ENCODE results near the gene TMEM200A. TPM values are rescaled to one million over a fixed set of nuclear protein-coding genes. Genes with fewer than 3 reads are reported as not detected.

Gene TMEM200A
- total RNA-seq, 1 experiment from 2014 or later = 22.9 TPM

GRCh38 chr6:130420911-130421310 lies 55.1 kb downstream of the TMEM200A start (continued):
- TF ChIP-seq TCF7L2 (IDR thresholded peaks at IDR 0.05; ENCODE audit: borderline replicate concordance, extremely low read depth, insufficient read depth, insufficient read length) = no peak
- TF ChIP-seq POLR2AphosphoS5 (IDR thresholded peaks at IDR 0.05; ENCODE audit: low read depth, low read length) = no peak
- no peak for TF ChIP-seq FOSL1 (IDR thresholded peaks at IDR 0.05; ENCODE audit: low read depth)
- no peak for TF ChIP-seq YY1 (IDR thresholded peaks at IDR 0.05; ENCODE audit: extremely low read depth, insufficient replicate concordance, low read depth, low read length)
- no peak for TF ChIP-seq SP1 (IDR thresholded peaks at IDR 0.05; ENCODE audit: low read depth)
- no peak for TF ChIP-seq CBX3 (IDR thresholded peaks at IDR 0.05; ENCODE audit: low read depth)
- TF ChIP-seq EGR1 (IDR thresholded peaks at IDR 0.05; ENCODE audit: low read depth) = no peak

- H3K79me2 ChIP-seq (ENCODE audit: insufficient read depth, low read length) = no peaks in the 10 kb centered on the region
- H4K20me1 ChIP-seq (ENCODE audit: insufficient read depth) = no peaks in the 10 kb centered on the region
- DNase-seq (ENCODE audit: low read depth, low spot score) (no peak), ATAC-seq (no peak)
- ChIA-PET CTCF (no interaction called here), RAD21 (ENCODE audit: low non-redundant PET in 1 of 2, low total read pairs in 2 of 2, uncharacterized antibody in 2 of 2, unreplicated experiment in 2 of 2) (no interaction called here), POLR2A (no interaction called here)
- H2AFZ ChIP-seq (ENCODE audit: low read depth, low read length, poor library complexity, severe bottlenecking) = no peak overlapping the region
- H3K9me3 ChIP-seq (ENCODE audit: control insufficient read depth in 1 of 2, insufficient read depth in 1 of 2, low read depth in 1 of 2, low read length in 2 of 2) = no peaks in the 10 kb centered on the region
- intact Hi-C loops (cut with micrococcal nuclease) = no loop called here
- H3K36me3 ChIP-seq (ENCODE audit: control insufficient read depth in 1 of 2, insufficient read depth in 2 of 2, low read length in 2 of 2) = no peaks in the 10 kb centered on the region
- no peak for TF ChIP-seq CBX3 (IDR thresholded peaks at IDR 0.05; ENCODE audit: low read depth)
- no peak for TF ChIP-seq POLR2A (IDR thresholded peaks at IDR 0.05; ENCODE audit: borderline replicate concordance, extremely low read depth, insufficient read depth, insufficient read length)
- TF ChIP-seq CTCF (IDR thresholded peaks at IDR 0.05 in 2 of 3, conservative IDR thresholded peaks at IDR 0.05 in 1 of 3; ENCODE audit: borderline replicate concordance in 1 of 3, insufficient read depth in 1 of 3, low read depth in 2 of 3, low read length in 2 of 3) = no peak
- no peak for TF ChIP-seq SIN3A (IDR thresholded peaks at IDR 0.05; ENCODE audit: low read depth)
- TF ChIP-seq SP1 (IDR thresholded peaks at IDR 0.05; ENCODE audit: low read depth) = no peak
- no peak for TF ChIP-seq YY1 (IDR thresholded peaks at IDR 0.05; ENCODE audit: extremely low read depth, insufficient replicate concordance, low read depth, low read length)
- no peak for TF ChIP-seq SRF (IDR thresholded peaks at IDR 0.05; ENCODE audit: low read depth)
- no peaks in the 10 kb centered on the region for H3K27me3 ChIP-seq (ENCODE audit: insufficient read depth, low read length)
- peaks cover 3 to 28% of the 10 kb centered on the region in 2 experiments; a peak in 3 of 4 replicates for H3K4me1 ChIP-seq (ENCODE audit: control insufficient read depth in 1 of 2, insufficient read depth in 2 of 2, low read length in 2 of 2)
- no TSS peak for BruUV-seq (replicated peaks)
- H3K4me2 ChIP-seq (ENCODE audit: low read length) = no peak overlapping the region
- no peak overlapping the region for H3K9ac ChIP-seq (ENCODE audit: low read length)
- H3K4me3 ChIP-seq (replicated peaks in 1 of 2; ENCODE audit: low read depth in 1 of 2, low read length in 2 of 2) = no peak overlapping the region
- H3K27ac ChIP-seq (ENCODE audit: low read depth, low read length) = no peak overlapping the region
- no peaks in the 10 kb centered on the region for H3K9me2 ChIP-seq (ENCODE audit: insufficient read depth)
Measured at GRCh38 chr6:130421585-130421984, 55.8 kb downstream of the TMEM200A start.
